GM06990 (cell line): ENCODE data around the gene SEC14L6.
"Not testable (repeated sequence)": the region's sequence is repeated elsewhere in the genome, so short reads cannot be mapped to it uniquely, and the experiment has no call there.

Experiments
- DNase-seq: peaks from one replicate; pipeline ENCODE4 v3.0.0-alpha.2; 2011; ENCODE audit not compliant: insufficient read length; ENCODE audit errors: extremely low read depth
- H3K27me3 ChIP-seq: replicated peaks from 2 replicates; pipeline ENCODE4 v1.6.0; 2011; ENCODE audit warnings: low read length; ENCODE audit not compliant: control insufficient read depth, insufficient read depth
- H3K36me3 ChIP-seq: 2 replicates; pipeline ENCODE4 v1.5.1; 2011; ENCODE audit warnings: low read length; ENCODE audit not compliant: control insufficient read depth, insufficient read depth
- H3K4me3 ChIP-seq: replicated peaks from 2 replicates; pipeline ENCODE4 v1.5.1; 2011; ENCODE audit warnings: low read depth, mild to moderate bottlenecking, control low read depth, low read length
- CTCF ChIP-seq: IDR thresholded peaks from 2 replicates; pipeline ENCODE4 v1.5.1; 2011; ENCODE audit warnings: low read length, control low read depth, mild to moderate bottlenecking, inconsistent platforms; ENCODE audit not compliant: insufficient read depth, poor library complexity, severe bottlenecking

Gene SEC14L6

GRCh38 chr22:30564761-30565119 lies 18.2 kb upstream of the SEC14L6 start:
- TF ChIP-seq CTCF, result no peak
- H3K4me3 ChIP-seq, result no peak overlapping the region
- no peak for DNase-seq
- no peaks in the 10 kb centered on the region; the same call in 1 of the 2 replicates for H3K27me3 ChIP-seq
- H3K36me3 ChIP-seq, result no peaks in the 10 kb centered on the region

GRCh38 chr22:30564045-30564760 lies 17.7 kb upstream of the SEC14L6 start:
- Histone ChIP-seq H3K36me3 (no peaks in the 10 kb centered on the region), H3K27me3 (no peaks in the 10 kb centered on the region; the same call in 1 of the 2 replicates), H3K4me3 (no peak overlapping the region)
- TF ChIP-seq CTCF, result no peak
- no peak for DNase-seq

- DNase-seq, result no peak
- Histone ChIP-seq H3K4me3 (no peak overlapping the region), H3K27me3 (no peaks in the 10 kb centered on the region; the same call in 1 of the 2 replicates), H3K36me3 (no peaks in the 10 kb centered on the region)
- TF ChIP-seq CTCF, result no peak
Observed at GRCh38 chr22:30562366-30562765, 15.8 kb upstream of the SEC14L6 start.

- H3K4me3 ChIP-seq, result no peak overlapping the region
- no peak for TF ChIP-seq CTCF
- no peak for DNase-seq
- H3K27me3 ChIP-seq, result no peaks in the 10 kb centered on the region; the same call in 1 of the 2 replicates
- H3K36me3 ChIP-seq, result no peaks in the 10 kb centered on the region
Observed at GRCh38 chr22:30561402-30562189, 15.1 kb upstream of the SEC14L6 start.

- not testable (repeated sequence) for H3K36me3 ChIP-seq, DNase-seq, H3K4me3 ChIP-seq, H3K27me3 ChIP-seq
- TF ChIP-seq CTCF, result peak; percentile 45
Observed at GRCh38 chr22:30560643-30561202, 14.2 kb upstream of the SEC14L6 start.
